ENCODE results near the gene MTNR1A. TPM values are rescaled to one million over a fixed set of nuclear protein-coding genes. Genes with fewer than 3 reads are reported as not detected.

MTNR1A gene
- total and polyA plus RNA-seq, 2 experiments from 2014 or later, result 0.32 to 1.4 TPM

DNA sequence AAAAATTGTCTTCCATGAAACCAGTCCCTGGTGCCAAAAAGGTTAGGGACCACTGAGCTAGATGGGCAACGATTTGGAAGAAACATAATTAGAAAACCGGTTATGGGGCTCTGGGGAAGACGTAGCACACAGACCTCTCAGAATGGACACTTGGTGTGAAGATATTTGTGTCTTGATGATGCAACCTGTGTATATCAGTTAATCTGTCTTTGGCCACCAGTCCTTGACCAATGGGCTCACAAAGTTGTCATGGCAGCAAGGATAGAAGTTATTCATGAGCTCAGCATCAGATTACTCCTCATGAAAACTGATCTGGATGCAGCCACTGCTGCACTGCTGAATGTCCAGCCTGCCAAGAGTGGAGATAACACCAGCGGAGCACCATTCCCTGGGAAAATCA lies 13.6 kb downstream of the MTNR1A start (continued):
- TF ChIP-seq ZNF462 (CRISPR knock-in tag; IDR thresholded peaks at IDR 0.05) (no peak), EZH2phosphoT487 (IDR thresholded peaks at IDR 0.05; ENCODE audit: unreplicated experiment) (no peak), NANOG (IDR thresholded peaks at IDR 0.05; ENCODE audit: borderline replicate concordance) (no peak)

DNA sequence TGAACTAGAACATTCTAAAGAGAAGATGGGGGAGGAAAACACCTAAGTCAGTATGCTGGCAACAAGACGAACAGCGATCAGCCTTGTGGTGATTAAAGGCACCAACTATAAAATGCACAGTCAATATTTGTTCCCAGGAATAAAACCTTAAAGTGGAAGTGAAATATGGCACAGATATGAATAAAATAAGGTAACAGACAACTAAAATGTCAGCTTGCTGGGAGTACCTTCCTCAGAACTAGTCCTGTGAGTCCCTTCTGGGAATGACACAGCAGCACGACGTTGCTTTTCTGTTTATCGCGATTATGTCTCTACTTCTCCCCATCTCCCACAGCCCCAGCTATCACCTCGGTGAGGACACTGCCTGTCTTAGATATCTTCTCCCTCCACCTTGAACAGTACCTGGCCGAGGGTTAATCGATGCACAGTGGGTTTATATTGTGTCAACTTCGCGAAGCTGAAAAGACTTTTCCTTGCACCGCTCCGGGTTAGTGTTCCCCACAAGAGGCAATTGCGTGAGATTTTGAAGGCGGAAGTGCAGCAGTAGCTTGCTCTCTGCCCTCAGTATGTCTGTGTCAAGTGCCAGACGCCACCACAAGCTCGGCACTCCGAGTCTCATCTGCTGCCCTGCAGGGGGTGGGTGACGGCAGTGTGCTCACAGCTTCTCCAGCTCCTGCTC lies 17.4 kb downstream of the MTNR1A start:
- Mint-ChIP-seq H3K27me3 (ENCODE audit: insufficient read depth, low read depth, poor library complexity) (peaks cover 2% of the 10 kb centered on the region), H3K36me3 (ENCODE audit: low read depth) (peaks cover 6% of the 10 kb centered on the region; the same call in 1 of the 3 replicates), H3K27ac (no peak overlapping the region), H3K4me3 (no peak overlapping the region), H3K4me1 (peaks cover 2% of the 10 kb centered on the region; the same call in 1 of the 3 replicates), H3K9me3 (peaks cover 11% of the 10 kb centered on the region)
- no peaks in the 10 kb centered on the region for H3K4me1 ChIP-seq (ENCODE audit: insufficient read depth)
- DNase-seq (ENCODE audit: low spot score) (no peak), ATAC-seq (no peak)
- H3K9me2 ChIP-seq (ENCODE audit: insufficient read depth), result 0 out of 2 replicates have a peak, but pooled peaks cover 8% of the 10 kb centered on the region
- H2AFZ ChIP-seq, result no peak overlapping the region
- H3K79me2 ChIP-seq (replicated peaks; ENCODE audit: insufficient read depth), result no peaks in the 10 kb centered on the region
- H3K27me3 ChIP-seq (ENCODE audit: insufficient read depth), result no peaks in the 10 kb centered on the region
- no peaks in the 10 kb centered on the region for H3F3A ChIP-seq (replicated peaks; ENCODE audit: low read depth)
- no peaks in the 10 kb centered on the region for H3K36me3 ChIP-seq (ENCODE audit: insufficient read depth)
- H3K4me2 ChIP-seq, result no peak overlapping the region
- H4K20me1 ChIP-seq (replicated peaks; ENCODE audit: insufficient read depth), result no peaks in the 10 kb centered on the region
- H3K27ac ChIP-seq (ENCODE audit: low read depth), result no peak overlapping the region
- no peak overlapping the region for H3K4me3 ChIP-seq
- no peak for TF ChIP-seq ETS1 (IDR thresholded peaks at IDR 0.05)
- no peak for TF ChIP-seq STAT1 (IDR thresholded peaks at IDR 0.05; ENCODE audit: unreplicated experiment)
- TF ChIP-seq, protein P1, sequence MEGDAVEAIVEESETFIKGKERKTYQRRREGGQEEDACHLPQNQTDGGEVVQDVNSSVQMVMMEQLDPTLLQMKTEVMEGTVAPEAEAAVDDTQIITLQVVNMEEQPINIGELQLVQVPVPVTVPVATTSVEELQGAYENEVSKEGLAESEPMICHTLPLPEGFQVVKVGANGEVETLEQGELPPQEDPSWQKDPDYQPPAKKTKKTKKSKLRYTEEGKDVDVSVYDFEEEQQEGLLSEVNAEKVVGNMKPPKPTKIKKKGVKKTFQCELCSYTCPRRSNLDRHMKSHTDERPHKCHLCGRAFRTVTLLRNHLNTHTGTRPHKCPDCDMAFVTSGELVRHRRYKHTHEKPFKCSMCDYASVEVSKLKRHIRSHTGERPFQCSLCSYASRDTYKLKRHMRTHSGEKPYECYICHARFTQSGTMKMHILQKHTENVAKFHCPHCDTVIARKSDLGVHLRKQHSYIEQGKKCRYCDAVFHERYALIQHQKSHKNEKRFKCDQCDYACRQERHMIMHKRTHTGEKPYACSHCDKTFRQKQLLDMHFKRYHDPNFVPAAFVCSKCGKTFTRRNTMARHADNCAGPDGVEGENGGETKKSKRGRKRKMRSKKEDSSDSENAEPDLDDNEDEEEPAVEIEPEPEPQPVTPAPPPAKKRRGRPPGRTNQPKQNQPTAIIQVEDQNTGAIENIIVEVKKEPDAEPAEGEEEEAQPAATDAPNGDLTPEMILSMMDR (conservative IDR thresholded peaks at IDR 0.05; ENCODE audit: low read depth in 2 of 2), result no peak
- TF ChIP-seq REST (IDR thresholded peaks at IDR 0.05; ENCODE audit: unreplicated experiment), result no peak
- no peak for TF ChIP-seq JUNB (IDR thresholded peaks at IDR 0.05; ENCODE audit: unreplicated experiment)
